PFSK-1 (cell line): ENCODE data around the gene TMEM95.

Experiments used
- FOXP2 ChIP-seq: optimal IDR thresholded peaks from 2 replicates; pipeline ENCODE3; 2011; ENCODE audit warnings: borderline replicate concordance, control low read depth, inconsistent platforms; ENCODE audit not compliant: insufficient read depth; ENCODE audit errors: extremely low read length, extremely low read depth
- POLR2AphosphoS5 ChIP-seq: IDR thresholded peaks from 2 replicates; pipeline ENCODE4 v1.6.1; 2012; ENCODE audit warnings: low read depth, mild to moderate bottlenecking, control low read depth, low read length, moderate library complexity
- SIN3A ChIP-seq: IDR thresholded peaks from 2 replicates; pipeline ENCODE4 v1.6.1; 2012; ENCODE audit warnings: mild to moderate bottlenecking, low read length, moderate library complexity, borderline replicate concordance; ENCODE audit not compliant: insufficient read depth
- TAF1 ChIP-seq: IDR thresholded peaks from 2 replicates; pipeline ENCODE4 v1.6.1; 2012; ENCODE audit warnings: low read length, control low read depth, borderline replicate concordance; ENCODE audit not compliant: insufficient read depth
- TF ChIP-seq, protein P1 (sequence below), 2 experiments: IDR thresholded peaks; 2 replicates each; pipeline versions ENCODE4 v1.6.1 to v1.8.0; 2011 to 2012; ENCODE audit warnings: low read depth in 2 of 2, low read length in 2 of 2, control low read depth in 1 of 2, inconsistent platforms in 1 of 2, mild to moderate bottlenecking in 1 of 2, moderate library complexity in 1 of 2; ENCODE audit not compliant: insufficient read depth in 1 of 2

- no peak for TF ChIP-seq SIN3A
- no peak for TF ChIP-seq TAF1
- TF ChIP-seq POLR2AphosphoS5, result no peak
- TF ChIP-seq, protein P1, sequence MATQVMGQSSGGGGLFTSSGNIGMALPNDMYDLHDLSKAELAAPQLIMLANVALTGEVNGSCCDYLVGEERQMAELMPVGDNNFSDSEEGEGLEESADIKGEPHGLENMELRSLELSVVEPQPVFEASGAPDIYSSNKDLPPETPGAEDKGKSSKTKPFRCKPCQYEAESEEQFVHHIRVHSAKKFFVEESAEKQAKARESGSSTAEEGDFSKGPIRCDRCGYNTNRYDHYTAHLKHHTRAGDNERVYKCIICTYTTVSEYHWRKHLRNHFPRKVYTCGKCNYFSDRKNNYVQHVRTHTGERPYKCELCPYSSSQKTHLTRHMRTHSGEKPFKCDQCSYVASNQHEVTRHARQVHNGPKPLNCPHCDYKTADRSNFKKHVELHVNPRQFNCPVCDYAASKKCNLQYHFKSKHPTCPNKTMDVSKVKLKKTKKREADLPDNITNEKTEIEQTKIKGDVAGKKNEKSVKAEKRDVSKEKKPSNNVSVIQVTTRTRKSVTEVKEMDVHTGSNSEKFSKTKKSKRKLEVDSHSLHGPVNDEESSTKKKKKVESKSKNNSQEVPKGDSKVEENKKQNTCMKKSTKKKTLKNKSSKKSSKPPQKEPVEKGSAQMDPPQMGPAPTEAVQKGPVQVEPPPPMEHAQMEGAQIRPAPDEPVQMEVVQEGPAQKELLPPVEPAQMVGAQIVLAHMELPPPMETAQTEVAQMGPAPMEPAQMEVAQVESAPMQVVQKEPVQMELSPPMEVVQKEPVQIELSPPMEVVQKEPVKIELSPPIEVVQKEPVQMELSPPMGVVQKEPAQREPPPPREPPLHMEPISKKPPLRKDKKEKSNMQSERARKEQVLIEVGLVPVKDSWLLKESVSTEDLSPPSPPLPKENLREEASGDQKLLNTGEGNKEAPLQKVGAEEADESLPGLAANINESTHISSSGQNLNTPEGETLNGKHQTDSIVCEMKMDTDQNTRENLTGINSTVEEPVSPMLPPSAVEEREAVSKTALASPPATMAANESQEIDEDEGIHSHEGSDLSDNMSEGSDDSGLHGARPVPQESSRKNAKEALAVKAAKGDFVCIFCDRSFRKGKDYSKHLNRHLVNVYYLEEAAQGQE (IDR thresholded peaks at IDR 0.05; ENCODE audit: insufficient read depth in 1 of 2, low read depth in 2 of 2, low read length in 2 of 2), result no peak
- TF ChIP-seq FOXP2, result no peak
Observed at GRCh38 chr17:7398612-7399011, 43.7 kb downstream of the TMEM95 start.
